ENCODE measurements around the gene ACTMAP. TPM values are rescaled to one million over a fixed set of nuclear protein-coding genes. Genes with fewer than 3 reads are reported as not detected.

The ACTMAP gene
- total and polyA plus RNA-seq, 2 of the 13 experiments (the other 11 are each of a cell fraction or from before 2014, with no cell fraction given) = 2.2 to 7.9 TPM

DNA sequence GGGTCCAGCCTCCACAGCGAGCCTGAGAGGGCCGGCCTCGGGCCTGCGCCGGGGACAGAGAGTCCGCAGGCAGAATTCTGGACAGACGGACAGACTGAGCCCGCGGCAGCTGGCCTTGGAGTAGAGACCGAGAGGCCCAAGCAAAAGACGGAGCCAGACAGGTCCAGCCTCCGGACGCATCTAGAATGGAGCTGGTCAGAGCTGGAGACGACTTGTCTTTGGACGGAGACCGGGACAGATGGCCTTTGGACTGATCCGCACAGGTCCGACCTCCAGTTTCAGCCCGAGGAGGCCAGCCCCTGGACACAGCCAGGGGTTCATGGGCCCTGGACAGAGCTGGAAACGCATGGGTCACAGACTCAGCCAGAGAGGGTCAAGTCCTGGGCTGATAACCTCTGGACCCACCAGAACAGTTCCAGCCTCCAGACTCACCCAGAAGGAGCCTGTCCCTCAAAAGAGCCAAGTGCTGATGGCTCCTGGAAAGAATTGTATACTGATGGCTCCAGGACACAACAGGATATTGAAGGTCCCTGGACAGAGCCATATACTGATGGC lies 32.9 kb downstream of the ACTMAP start (continued):
- TF ChIP-seq NR2F2 (IDR thresholded peaks at IDR 0.05; ENCODE audit: borderline replicate concordance, low read depth) = 0 out of 2 replicates have a peak, but pooled peaks have one; percentile 40
- TF ChIP-seq, protein P1, sequence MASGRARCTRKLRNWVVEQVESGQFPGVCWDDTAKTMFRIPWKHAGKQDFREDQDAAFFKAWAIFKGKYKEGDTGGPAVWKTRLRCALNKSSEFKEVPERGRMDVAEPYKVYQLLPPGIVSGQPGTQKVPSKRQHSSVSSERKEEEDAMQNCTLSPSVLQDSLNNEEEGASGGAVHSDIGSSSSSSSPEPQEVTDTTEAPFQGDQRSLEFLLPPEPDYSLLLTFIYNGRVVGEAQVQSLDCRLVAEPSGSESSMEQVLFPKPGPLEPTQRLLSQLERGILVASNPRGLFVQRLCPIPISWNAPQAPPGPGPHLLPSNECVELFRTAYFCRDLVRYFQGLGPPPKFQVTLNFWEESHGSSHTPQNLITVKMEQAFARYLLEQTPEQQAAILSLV (CRISPR knock-in tag; IDR thresholded peaks at IDR 0.05; ENCODE audit: borderline replicate concordance) = peak; percentile 27; the same call in 1 of the 2 replicates
- TF ChIP-seq, protein P2, sequence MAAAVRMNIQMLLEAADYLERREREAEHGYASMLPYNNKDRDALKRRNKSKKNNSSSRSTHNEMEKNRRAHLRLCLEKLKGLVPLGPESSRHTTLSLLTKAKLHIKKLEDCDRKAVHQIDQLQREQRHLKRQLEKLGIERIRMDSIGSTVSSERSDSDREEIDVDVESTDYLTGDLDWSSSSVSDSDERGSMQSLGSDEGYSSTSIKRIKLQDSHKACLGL (CRISPR knock-in tag; IDR thresholded peaks at IDR 0.05) = peak; percentile 69
- TF ChIP-seq, protein P3, sequence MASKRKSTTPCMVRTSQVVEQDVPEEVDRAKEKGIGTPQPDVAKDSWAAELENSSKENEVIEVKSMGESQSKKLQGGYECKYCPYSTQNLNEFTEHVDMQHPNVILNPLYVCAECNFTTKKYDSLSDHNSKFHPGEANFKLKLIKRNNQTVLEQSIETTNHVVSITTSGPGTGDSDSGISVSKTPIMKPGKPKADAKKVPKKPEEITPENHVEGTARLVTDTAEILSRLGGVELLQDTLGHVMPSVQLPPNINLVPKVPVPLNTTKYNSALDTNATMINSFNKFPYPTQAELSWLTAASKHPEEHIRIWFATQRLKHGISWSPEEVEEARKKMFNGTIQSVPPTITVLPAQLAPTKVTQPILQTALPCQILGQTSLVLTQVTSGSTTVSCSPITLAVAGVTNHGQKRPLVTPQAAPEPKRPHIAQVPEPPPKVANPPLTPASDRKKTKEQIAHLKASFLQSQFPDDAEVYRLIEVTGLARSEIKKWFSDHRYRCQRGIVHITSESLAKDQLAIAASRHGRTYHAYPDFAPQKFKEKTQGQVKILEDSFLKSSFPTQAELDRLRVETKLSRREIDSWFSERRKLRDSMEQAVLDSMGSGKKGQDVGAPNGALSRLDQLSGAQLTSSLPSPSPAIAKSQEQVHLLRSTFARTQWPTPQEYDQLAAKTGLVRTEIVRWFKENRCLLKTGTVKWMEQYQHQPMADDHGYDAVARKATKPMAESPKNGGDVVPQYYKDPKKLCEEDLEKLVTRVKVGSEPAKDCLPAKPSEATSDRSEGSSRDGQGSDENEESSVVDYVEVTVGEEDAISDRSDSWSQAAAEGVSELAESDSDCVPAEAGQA (IDR thresholded peaks at IDR 0.05; ENCODE audit: low read depth) = no peak
- TF ChIP-seq, protein P3 (CRISPR knock-in tag; IDR thresholded peaks at IDR 0.05; ENCODE audit: borderline replicate concordance) = 0 out of 2 replicates have a peak, but pooled peaks have one; percentile 32
- peak; percentile 56; the same call in 1 of the 2 replicates for TF ChIP-seq ZFP90 (CRISPR knock-in tag; IDR thresholded peaks at IDR 0.05; ENCODE audit: borderline replicate concordance)
- no peak for TF ChIP-seq SRSF1 (optimal IDR thresholded peaks at IDR 0.05; ENCODE audit: low read depth, low read length)
- no peak; the same call in 1 of the 2 replicates for TF ChIP-seq ZBTB7B (CRISPR knock-in tag; IDR thresholded peaks at IDR 0.05)
- 0 out of 2 replicates have a peak, but pooled peaks have one; percentile 12 for TF ChIP-seq SIN3A (IDR thresholded peaks at IDR 0.05; ENCODE audit: borderline replicate concordance, low read depth, low read length)
- TF ChIP-seq, protein P4, sequence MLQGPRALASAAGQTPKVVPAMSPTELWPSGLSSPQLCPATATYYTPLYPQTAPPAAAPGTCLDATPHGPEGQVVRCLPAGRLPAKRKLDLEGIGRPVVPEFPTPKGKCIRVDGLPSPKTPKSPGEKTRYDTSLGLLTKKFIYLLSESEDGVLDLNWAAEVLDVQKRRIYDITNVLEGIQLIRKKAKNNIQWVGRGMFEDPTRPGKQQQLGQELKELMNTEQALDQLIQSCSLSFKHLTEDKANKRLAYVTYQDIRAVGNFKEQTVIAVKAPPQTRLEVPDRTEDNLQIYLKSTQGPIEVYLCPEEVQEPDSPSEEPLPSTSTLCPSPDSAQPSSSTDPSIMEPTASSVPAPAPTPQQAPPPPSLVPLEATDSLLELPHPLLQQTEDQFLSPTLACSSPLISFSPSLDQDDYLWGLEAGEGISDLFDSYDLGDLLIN (CRISPR knock-in tag; IDR thresholded peaks at IDR 0.05; ENCODE audit: borderline replicate concordance) = no peak
- TF ChIP-seq ZSCAN31 (CRISPR knock-in tag; IDR thresholded peaks at IDR 0.05; ENCODE audit: low read depth) = peak; percentile 46; the same call in 1 of the 2 replicates
- TF ChIP-seq ASH2L (IDR thresholded peaks at IDR 0.05; ENCODE audit: insufficient read length, low read depth, low read length) = peak; percentile 35
- TF ChIP-seq, protein P5, sequence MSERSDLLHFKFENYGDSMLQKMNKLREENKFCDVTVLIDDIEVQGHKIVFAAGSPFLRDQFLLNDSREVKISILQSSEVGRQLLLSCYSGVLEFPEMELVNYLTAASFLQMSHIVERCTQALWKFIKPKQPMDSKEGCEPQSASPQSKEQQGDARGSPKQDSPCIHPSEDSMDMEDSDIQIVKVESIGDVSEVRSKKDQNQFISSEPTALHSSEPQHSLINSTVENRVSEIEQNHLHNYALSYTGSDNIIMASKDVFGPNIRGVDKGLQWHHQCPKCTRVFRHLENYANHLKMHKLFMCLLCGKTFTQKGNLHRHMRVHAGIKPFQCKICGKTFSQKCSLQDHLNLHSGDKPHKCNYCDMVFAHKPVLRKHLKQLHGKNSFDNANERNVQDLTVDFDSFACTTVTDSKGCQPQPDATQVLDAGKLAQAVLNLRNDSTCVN (CRISPR knock-in tag; IDR thresholded peaks at IDR 0.05; ENCODE audit: borderline replicate concordance) = 0 out of 2 replicates have a peak, but pooled peaks have one; percentile 20
- peak; percentile 63 for TF ChIP-seq HNF4A (CRISPR knock-in tag; IDR thresholded peaks at IDR 0.05)
- TF ChIP-seq, protein P6, sequence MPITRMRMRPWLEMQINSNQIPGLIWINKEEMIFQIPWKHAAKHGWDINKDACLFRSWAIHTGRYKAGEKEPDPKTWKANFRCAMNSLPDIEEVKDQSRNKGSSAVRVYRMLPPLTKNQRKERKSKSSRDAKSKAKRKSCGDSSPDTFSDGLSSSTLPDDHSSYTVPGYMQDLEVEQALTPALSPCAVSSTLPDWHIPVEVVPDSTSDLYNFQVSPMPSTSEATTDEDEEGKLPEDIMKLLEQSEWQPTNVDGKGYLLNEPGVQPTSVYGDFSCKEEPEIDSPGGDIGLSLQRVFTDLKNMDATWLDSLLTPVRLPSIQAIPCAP (CRISPR knock-in tag; IDR thresholded peaks at IDR 0.05; ENCODE audit: low read depth) = no peak
- no peak for TF ChIP-seq XBP1 (CRISPR knock-in tag; IDR thresholded peaks at IDR 0.05)
- no peak for TF ChIP-seq MAFG (CRISPR knock-in tag; IDR thresholded peaks at IDR 0.05)
- TF ChIP-seq POLR2G (IDR thresholded peaks at IDR 0.05; ENCODE audit: low read depth, low read length) = peak; percentile 30; the same call in 1 of the 2 replicates
